C4-2B (cell line): ENCODE measurements around the gene TCHHL1.

Experiments
- H3K27ac ChIP-seq: fragments of 450-650 bp; 2 replicates; pipeline ENCODE4 v1.5.1; 2017
- CTCF ChIP-seq: fragments of 450-650 bp; conservative IDR thresholded peaks from 2 replicates; pipeline ENCODE4 v1.5.1; 2017; ENCODE audit warnings: mild to moderate bottlenecking
- ZFX ChIP-seq: fragments of 450-650 bp; IDR thresholded peaks from 2 replicates; pipeline ENCODE4 v1.6.1; 2017

TCHHL1 gene

GRCh38 chr1:152061952-152062351, 26.9 kb downstream of the TCHHL1 start:
- TF ChIP-seq ZFX: no peak
- TF ChIP-seq CTCF: no peak
- H3K27ac ChIP-seq: no peak overlapping the region

DNA sequence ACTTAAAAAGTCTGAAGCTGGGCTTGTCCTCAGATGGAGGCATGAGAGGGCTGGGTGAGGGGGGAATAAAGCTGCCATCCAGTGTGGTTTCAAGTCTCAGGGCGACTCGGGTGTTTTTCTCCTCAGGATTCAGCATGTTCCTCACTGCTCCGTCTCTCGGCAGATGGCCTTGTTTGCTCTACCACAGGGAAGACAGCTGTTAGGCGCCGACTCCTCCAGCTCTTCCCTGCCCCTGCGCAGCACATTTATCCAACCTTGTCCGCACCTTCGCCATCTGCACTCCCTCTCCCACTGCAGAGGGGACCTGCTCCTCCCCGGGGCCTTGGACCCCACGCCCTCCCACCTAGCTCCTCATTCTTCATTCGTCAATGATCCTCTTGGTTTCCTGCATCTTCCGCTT, 35.5 kb downstream of the TCHHL1 start:
- TF ChIP-seq CTCF: no peak
- TF ChIP-seq ZFX: no peak
- H3K27ac ChIP-seq: no peak overlapping the region

- TF ChIP-seq ZFX: no peak
- peak; percentile 94 for TF ChIP-seq CTCF
- no peak overlapping the region for H3K27ac ChIP-seq
These were observed 36.3 kb downstream of the TCHHL1 start for GRCh38 chr1:152052606-152053005.

DNA sequence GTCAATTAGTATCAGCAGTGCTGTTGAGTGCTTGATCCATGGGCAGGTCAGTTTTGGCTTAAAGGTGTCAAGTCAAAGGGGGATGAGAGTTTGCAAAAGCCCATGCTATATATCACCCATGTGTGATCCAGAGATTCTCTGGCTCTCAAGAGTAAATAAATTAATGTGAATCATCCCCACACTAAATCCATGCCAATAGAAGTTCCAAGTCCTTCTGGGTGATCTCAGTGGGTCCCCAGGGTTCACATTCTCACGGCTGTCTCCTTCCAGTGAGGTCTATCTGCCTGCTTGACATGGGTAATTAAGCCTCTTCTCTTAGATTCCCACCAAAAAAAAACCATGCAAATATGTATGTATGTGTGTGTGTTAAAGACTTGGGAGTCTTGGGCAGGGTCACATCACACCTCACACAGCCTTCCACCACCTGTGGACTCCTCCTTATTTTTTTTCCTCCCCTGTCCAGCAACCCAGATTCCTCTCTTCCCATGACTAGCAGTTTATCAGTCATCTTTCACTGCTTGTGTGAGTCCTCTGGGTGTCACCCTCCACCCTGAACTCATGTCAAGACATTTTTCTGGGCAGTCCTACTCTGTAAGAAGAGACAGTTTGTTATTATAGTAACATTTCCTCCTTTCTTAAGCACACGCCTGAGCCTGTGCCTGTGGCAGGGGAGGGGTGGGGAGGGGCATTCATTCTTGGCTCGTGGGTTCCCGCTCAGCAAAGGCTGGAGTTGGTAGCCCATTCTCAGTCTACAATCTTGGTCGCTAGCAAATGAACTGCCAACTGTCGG, 37.8 kb downstream of the TCHHL1 start:
- TF ChIP-seq CTCF (no peak), ZFX (no peak)
- H3K27ac ChIP-seq: no peak overlapping the region

DNA sequence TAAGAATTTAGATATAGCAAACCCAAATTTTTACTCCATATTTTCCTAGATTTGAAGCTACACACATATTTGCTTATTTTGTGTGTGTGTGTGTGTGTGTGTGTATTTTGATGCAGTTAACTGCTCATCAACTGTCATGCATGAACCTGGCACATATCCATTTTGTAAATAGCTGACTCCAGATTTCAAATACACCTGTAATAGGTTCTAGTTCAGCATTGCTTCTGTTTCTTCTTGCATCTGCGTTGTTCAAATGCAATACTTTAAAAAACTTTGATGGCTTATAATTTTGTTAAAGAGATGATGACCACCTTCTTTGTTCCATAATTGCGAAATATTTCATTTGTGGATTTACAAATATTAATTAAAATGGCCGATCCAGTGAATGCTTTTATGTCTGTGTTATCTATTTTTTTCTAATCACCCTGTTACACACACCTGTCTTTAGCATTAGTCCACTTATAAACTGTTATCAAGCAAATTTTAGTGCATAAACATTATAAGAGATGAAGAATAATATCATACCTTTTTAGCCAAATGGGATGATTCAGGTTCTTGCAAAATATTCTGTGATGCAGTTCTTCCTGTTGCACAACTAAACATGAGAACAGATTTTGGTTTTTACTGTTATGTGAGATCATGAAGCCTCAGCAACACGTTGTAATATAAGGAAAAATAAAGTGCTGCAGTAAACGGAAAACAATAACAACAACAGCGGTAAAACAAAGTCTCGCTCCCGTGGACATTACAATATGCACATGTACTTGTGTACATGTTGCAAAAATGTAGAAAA, 39.4 kb downstream of the TCHHL1 start:
- peak overlapping the region; percentile 87; the same call in 1 of the 2 replicates for H3K27ac ChIP-seq
- TF ChIP-seq ZFX (no peak), CTCF (no peak)

- TF ChIP-seq ZFX: no peak
- TF ChIP-seq CTCF: no peak
- H3K27ac ChIP-seq: peak overlapping the region; percentile 87
These were observed 40.4 kb downstream of the TCHHL1 start for GRCh38 chr1:152048416-152049009.
